IMR-90 (cell line): ENCODE results near the gene GORASP1. TPM values are rescaled to one million over a fixed set of nuclear protein-coding genes. Genes with fewer than 3 reads are reported as not detected.

ENCODE experiments used
- ATAC-seq: fragments of 200-7000 bp; cut with Tn5 transposase; 2 replicates; pipeline ENCODE4 v1.9.1; 2020; ENCODE audit warnings: low read depth, mild to moderate bottlenecking, moderate library complexity
- BruUV-seq: library from RNA; stranded (reverse); fragments of 400-500 nt; replicated peaks from 2 replicates; lab custom pipeline; 2021; lab: Mats Ljungman, UMichigan
- CTCF ChIA-PET: fragments of 300-600 bp; formaldehyde crosslinking; extraction: SDS; loops from one replicate; lab custom pipeline; 2021; ENCODE audit warnings: antibody characterized with exemption; lab: Yijun Ruan, JAX
- POLR2A ChIA-PET: fragments of 300-600 bp; sonication (Branson Sonifier 250); formaldehyde crosslinking; loops from one replicate; lab custom pipeline; 2022; ENCODE audit warnings: antibody characterized with exemption; ENCODE audit not compliant: unreplicated experiment; lab: Charles Lee
- DNase-seq: peaks from one replicate; pipeline ENCODE4 v3.0.0; 2013
- H2AFZ ChIP-seq: replicated peaks from 2 replicates; pipeline ENCODE3; 2013; ENCODE audit warnings: low read length, mild to moderate bottlenecking; ENCODE audit not compliant: poor library complexity
- H2AK5ac ChIP-seq: 2 replicates; pipeline ENCODE4 v1.6.1; 2013; ENCODE audit warnings: low read depth, low read length, inconsistent platforms
- H2AK9ac ChIP-seq: replicated peaks from 2 replicates; pipeline ENCODE3; 2013; ENCODE audit warnings: mild to moderate bottlenecking, low read depth, low read length, moderate library complexity; ENCODE audit not compliant: poor library complexity
- H2BK120ac ChIP-seq: 2 replicates; pipeline ENCODE4 v1.6.1; 2013; ENCODE audit warnings: low read depth, low read length, inconsistent platforms
- H2BK15ac ChIP-seq: 3 replicates; pipeline ENCODE4 v1.6.1; 2013; ENCODE audit warnings: low read depth, low read length, inconsistent platforms
- H2BK20ac ChIP-seq: 2 replicates; pipeline ENCODE4 v1.6.1; 2013; ENCODE audit warnings: low read depth, mild to moderate bottlenecking, inconsistent platforms, low read length, moderate library complexity
- H2BK5ac ChIP-seq: 2 replicates; pipeline ENCODE4 v1.6.1; 2013; ENCODE audit warnings: mild to moderate bottlenecking, low read depth, low read length, inconsistent platforms; ENCODE audit not compliant: poor library complexity, severe bottlenecking
- H3K14ac ChIP-seq: replicated peaks from 2 replicates; pipeline ENCODE4 v1.6.1; 2013; ENCODE audit warnings: low read depth, low read length, inconsistent platforms
- H3K18ac ChIP-seq: 2 replicates; pipeline ENCODE4 v1.6.1; 2013; ENCODE audit warnings: low read depth, low read length, control low read depth
- H3K23ac ChIP-seq: 2 replicates; pipeline ENCODE4 v1.6.1; 2013; ENCODE audit warnings: low read depth, low read length, inconsistent platforms
- H3K27ac ChIP-seq: 2 replicates; pipeline ENCODE4 v1.5.1; 2013; ENCODE audit warnings: mild to moderate bottlenecking, control low read depth, low read length; ENCODE audit not compliant: insufficient read depth
- H3K27me3 ChIP-seq: 2 replicates; pipeline ENCODE4 v1.6.1; 2013; ENCODE audit warnings: low read length; ENCODE audit not compliant: control insufficient read depth, insufficient read depth
- H3K36me3 ChIP-seq: 2 replicates; pipeline ENCODE4 v1.6.1; 2013; ENCODE audit warnings: low read length, mixed read lengths; ENCODE audit not compliant: control insufficient read depth, insufficient read depth
- H3K4ac ChIP-seq: 2 replicates; pipeline ENCODE4 v1.6.1; 2013; ENCODE audit warnings: low read depth, low read length, inconsistent platforms
- H3K4me1 ChIP-seq: 2 replicates; pipeline ENCODE4 v1.6.1; 2013; ENCODE audit warnings: low read length, mixed read lengths; ENCODE audit not compliant: control insufficient read depth, insufficient read depth
- H3K4me2 ChIP-seq: 2 replicates; pipeline ENCODE4 v1.6.1; 2013; ENCODE audit warnings: low read depth, mild to moderate bottlenecking, control low read depth, low read length, moderate library complexity
- H3K4me3 ChIP-seq: 2 replicates; pipeline ENCODE4 v1.5.1; 2013; ENCODE audit warnings: low read depth, mild to moderate bottlenecking, control low read depth, low read length, moderate library complexity; ENCODE audit not compliant: insufficient read depth
- H3K56ac ChIP-seq: 2 replicates; pipeline ENCODE4 v1.6.1; 2013; ENCODE audit warnings: low read length, inconsistent platforms; ENCODE audit not compliant: insufficient read depth; ENCODE audit errors: extremely low read depth
- H3K79me1 ChIP-seq, 2 experiments: 2 replicates each; pipeline ENCODE4 v1.6.1; 2013; ENCODE audit warnings: low read length in 2 of 2, inconsistent platforms in 1 of 2, low read depth in 1 of 2
- H3K9ac ChIP-seq: 2 replicates; pipeline ENCODE4 v1.6.1; 2013; ENCODE audit warnings: low read depth, low read length, control low read depth
- H3K9me1 ChIP-seq: 2 replicates; pipeline ENCODE4 v1.6.1; 2013; ENCODE audit warnings: low read length, inconsistent platforms; ENCODE audit not compliant: insufficient read depth
- H3K9me3 ChIP-seq: 2 replicates; pipeline ENCODE4 v1.6.1; 2013; ENCODE audit warnings: low read length; ENCODE audit not compliant: control insufficient read depth, insufficient read depth
- H4K20me1 ChIP-seq: 2 replicates; pipeline ENCODE4 v1.6.1; 2013; ENCODE audit warnings: low read length, inconsistent platforms; ENCODE audit not compliant: insufficient read depth
- H4K5ac ChIP-seq: 2 replicates; pipeline ENCODE4 v1.6.1; 2013; ENCODE audit warnings: mild to moderate bottlenecking, low read depth, low read length, control low read depth
- H4K8ac ChIP-seq, 2 experiments: 2 replicates each; pipeline ENCODE4 v1.6.1; 2013; ENCODE audit warnings: low read depth in 2 of 2, low read length in 2 of 2, control low read depth in 1 of 2, inconsistent platforms in 1 of 2
- H4K91ac ChIP-seq: 2 replicates; pipeline ENCODE4 v1.6.1; 2013; ENCODE audit warnings: low read depth, low read length, inconsistent platforms; ENCODE audit not compliant: insufficient read depth
- FOS ChIP-seq: fragments of 150-350 bp; IDR thresholded peaks from 2 replicates; pipeline ENCODE4 v1.6.1; 2016; ENCODE audit warnings: low read depth, low read length
- MAFK ChIP-seq: IDR thresholded peaks from 2 replicates; pipeline ENCODE4 v1.6.1; 2012; ENCODE audit warnings: low read depth, low read length, improper control_type of control experiment
- NFE2L2 ChIP-seq: fragments of 150-350 bp; IDR thresholded peaks from 2 replicates; pipeline ENCODE4 v1.6.1; 2016; ENCODE audit warnings: low read depth, mild to moderate bottlenecking, low read length
- RAD21 ChIP-seq: IDR thresholded peaks from 2 replicates; pipeline ENCODE4 v1.6.1; 2012; ENCODE audit warnings: low read length, improper control_type of control experiment
- RFX5 ChIP-seq: IDR thresholded peaks from 2 replicates; pipeline ENCODE4 v1.8.0; 2012; ENCODE audit warnings: low read depth, mild to moderate bottlenecking, low read length, moderate library complexity
- SMC3 ChIP-seq: fragments of 150-350 bp; IDR thresholded peaks from 2 replicates; pipeline ENCODE4 v1.6.1; 2016; ENCODE audit warnings: low read depth, mild to moderate bottlenecking, antibody characterized with exemption, low read length, moderate library complexity
- WGBS, 2 experiments: methylation state at CpG; one replicate each; pipeline versions ENCODE4 v1.1.5 to v1.1.7; 2013; ENCODE audit warnings: missing lambda C conversion rate in 2 of 2; ENCODE audit not compliant: insufficient read length in 1 of 2; ENCODE audit errors: extremely low coverage in 2 of 2; 5-methylcytosine and 5-hydroxymethylcytosine counted together
- dilution Hi-C: fragments of 300-500 bp; cut with HindIII; formaldehyde crosslinking; loops from one replicate; pipeline ENCODE4 v1.14.3; 2018; ENCODE audit warnings: low sequenced_read_pairs; ENCODE audit not compliant: unreplicated experiment
- in situ Hi-C: fragments of 300-500 bp; cut with MboI; formaldehyde crosslinking; loops from 3 replicates; pipeline ENCODE4 v1.14.3; 2019; ENCODE audit warnings: low sequenced_read_pairs, inconsistent platforms, mixed read lengths
- intact Hi-C: fragments of 100-400 bp; cut with micrococcal nuclease; formaldehyde crosslinking; loops from 2 replicates; pipeline ENCODE4 v1.10.0; 2022
- polyA plus RNA-seq, 3 experiments: library from polyadenylated mRNA; depleted of rRNA; stranded (reverse); fragments of >200 nt; gene quantifications; 2 replicates each; pipeline ENCODE4 v1.2.3, GENCODE V29; 2012; ENCODE audit warnings: low replicate concordance in 1 of 3
- total RNA-seq: library from RNA; depleted of rRNA; stranded (reverse); fragments of >200 nt; gene quantifications from 2 replicates; pipeline ENCODE4 v1.2.3, GENCODE V29; 2012

Gene GORASP1
- total and polyA plus RNA-seq, 2 of the 4 experiments (the other 2 are of a cell fraction) = 35.0 to 56.6 TPM

GRCh38 chr3:39099242-39099641, 8.2 kb downstream of the GORASP1 start:
- dilution Hi-C loops (no loop called here), in situ Hi-C loops (no loop called here), intact Hi-C loops (no loop called here)
- H3K27ac ChIP-seq = no peak overlapping the region
- no TSS peak for BruUV-seq
- no peak overlapping the region for H3K4me3 ChIP-seq
- no peak overlapping the region for H4K91ac ChIP-seq
- no peak overlapping the region for H2AK5ac ChIP-seq
- H3K4me2 ChIP-seq = no peak overlapping the region
- H3K14ac ChIP-seq = no peak overlapping the region
- no peak overlapping the region for H3K56ac ChIP-seq
- no peak for DNase-seq
- H2AK9ac ChIP-seq = no peak overlapping the region
- TF ChIP-seq RAD21 = no peak
- no peak for TF ChIP-seq MAFK
- TF ChIP-seq NFE2L2 = no peak
- no peak for TF ChIP-seq RFX5
- no peak for TF ChIP-seq SMC3
- TF ChIP-seq FOS = no peak
- peaks cover 17 to 42% of the 10 kb centered on the region in 2 experiments for H3K79me1 ChIP-seq
- H4K20me1 ChIP-seq = peaks cover 43% of the 10 kb centered on the region
- H3K4ac ChIP-seq = no peak overlapping the region
- H3K9me3 ChIP-seq = no peaks in the 10 kb centered on the region
- H2BK15ac ChIP-seq = no peak overlapping the region
- H2BK20ac ChIP-seq = no peak overlapping the region
- CTCF ChIA-PET = no interaction called here
- H2AFZ ChIP-seq = no peak overlapping the region
- WGBS, 2 experiments = no CpG with 5 or more reads among the region's 1 CpG
- no peak overlapping the region for H3K23ac ChIP-seq
- H2BK120ac ChIP-seq = no peak overlapping the region
- no peaks in the 10 kb centered on the region for H3K27me3 ChIP-seq
- H3K36me3 ChIP-seq = peaks cover 52% of the 10 kb centered on the region
- H3K4me1 ChIP-seq = no peaks in the 10 kb centered on the region
- H4K5ac ChIP-seq = no peak overlapping the region
- no peak overlapping the region for H3K9ac ChIP-seq
- no peak overlapping the region for H3K18ac ChIP-seq
- POLR2A ChIA-PET = no interaction called here
- H3K9me1 ChIP-seq = no peaks in the 10 kb centered on the region
- no peak overlapping the region for H4K8ac ChIP-seq
- H2BK5ac ChIP-seq = no peak overlapping the region
- ATAC-seq = no peak
